HepG2 (cell line): ENCODE measurements around the gene RNASE12. TPM values are rescaled to one million over a fixed set of nuclear protein-coding genes. Genes with fewer than 3 reads are reported as not detected.

Experiments
- BCL3 ChIP-seq: sonication (generic); formaldehyde crosslinking; IDR thresholded peaks from 2 replicates; pipeline ENCODE4 v1.5.1; 2020; ENCODE audit warnings: mild to moderate bottlenecking, missing genetic modification reagents, moderate library complexity
- ELF1 ChIP-seq: sonication (generic); formaldehyde crosslinking; IDR thresholded peaks from 2 replicates; pipeline ENCODE4 v1.4.0; 2020; ENCODE audit warnings: missing genetic modification reagents
- EZH2 ChIP-seq: conservative IDR thresholded peaks from 2 replicates; pipeline ENCODE4 v1.6.1; 2012; ENCODE audit warnings: mild to moderate bottlenecking, low read depth, low read length, moderate library complexity
- GLMP ChIP-seq: sonication (generic); formaldehyde crosslinking; IDR thresholded peaks from 2 replicates; pipeline ENCODE4 v1.9.0; 2021; ENCODE audit warnings: missing genetic modification reagents, mild to moderate bottlenecking, borderline replicate concordance
- KMT2B ChIP-seq: IDR thresholded peaks from 2 replicates; pipeline ENCODE4 v1.6.1; 2016; ENCODE audit warnings: missing genetic modification reagents, missing compliant biosample characterization
- MTF1 ChIP-seq: sonication (generic); formaldehyde crosslinking; IDR thresholded peaks from 2 replicates; pipeline ENCODE4 v1.5.0; 2020; ENCODE audit warnings: missing genetic modification reagents
- RXRB ChIP-seq: IDR thresholded peaks from 2 replicates; pipeline ENCODE4 v1.6.1; 2016; ENCODE audit warnings: borderline replicate concordance, missing genetic modification reagents, missing compliant biosample characterization
- SNAPC2 ChIP-seq: sonication (generic); formaldehyde crosslinking; IDR thresholded peaks from 2 replicates; pipeline ENCODE4 v1.8.1; 2022; ENCODE audit warnings: mild to moderate bottlenecking, missing genetic modification reagents
- ZBTB10 ChIP-seq: sonication (generic); formaldehyde crosslinking; IDR thresholded peaks from 2 replicates; pipeline ENCODE4 v1.4.0; 2020; ENCODE audit warnings: missing genetic modification reagents, borderline replicate concordance
- ZHX2 ChIP-seq, 2 experiments: sonication (generic) in 1 of 2; formaldehyde crosslinking in 1 of 2; IDR thresholded peaks; 2 replicates each; pipeline versions ENCODE4 v1.6.1 to v1.9.0; 2014 to 2022; ENCODE audit warnings: antibody characterized with exemption in 1 of 2, borderline replicate concordance in 1 of 2, inconsistent platforms in 1 of 2, low read depth in 1 of 2, missing genetic modification reagents in 1 of 2
- ZNF224 ChIP-seq: sonication (generic); formaldehyde crosslinking; IDR thresholded peaks from 2 replicates; pipeline ENCODE4 v1.5.0; 2020; ENCODE audit warnings: mild to moderate bottlenecking, missing genetic modification reagents
- ZNF256 ChIP-seq: sonication (generic); formaldehyde crosslinking; conservative IDR thresholded peaks from 2 replicates; pipeline ENCODE4 v1.4.0; 2020; ENCODE audit warnings: missing genetic modification reagents
- ZNF354B ChIP-seq: sonication (generic); formaldehyde crosslinking; IDR thresholded peaks from 2 replicates; pipeline ENCODE4 v1.8.0; 2022; ENCODE audit warnings: mild to moderate bottlenecking, missing genetic modification reagents
- ZNF652 ChIP-seq: IDR thresholded peaks from 2 replicates; pipeline ENCODE4 v1.6.1; 2016; ENCODE audit warnings: low read depth, borderline replicate concordance
- ZNF891 ChIP-seq: sonication (generic); formaldehyde crosslinking; IDR thresholded peaks from 2 replicates; pipeline ENCODE4 v1.5.0; 2020; ENCODE audit warnings: mild to moderate bottlenecking, missing genetic modification reagents
- ZZZ3 ChIP-seq: sonication (generic); formaldehyde crosslinking; IDR thresholded peaks from 2 replicates; pipeline ENCODE4 v1.4.0; 2020; ENCODE audit warnings: missing genetic modification reagents, mild to moderate bottlenecking, borderline replicate concordance
- polyA plus RNA-seq, 8 experiments: library from polyadenylated mRNA; depleted of rRNA in 3 of 8; stranded (reverse) in 7 of 8; unstranded in 1 of 8; fragments of >200 nt; fragmentation: Illumina TruSeq in 4 of 8; extraction: Trizol in 4 of 8; gene quantifications; 2 replicates each; pipeline versions ENCODE4 v1.2.1 to v1.2.3, GENCODE V29; 2011 to 2016; ENCODE audit warnings: low read depth in 4 of 8, missing spikeins in 1 of 8, mixed read lengths in 1 of 8; ENCODE audit not compliant: insufficient read depth in 1 of 8
- total RNA-seq, 5 experiments: library from RNA; depleted of rRNA; stranded (reverse); fragments of >200 nt; fragmentation: Illumina TruSeq; extraction: Trizol; gene quantifications; 2 replicates each; pipeline ENCODE4 v1.2.3, GENCODE V29; 2016; ENCODE audit warnings: low read depth in 1 of 5

RNASE12 gene
- total and polyA plus RNA-seq, 2 of the 13 experiments (the other 11 are each of a cell fraction or from before 2014, with no cell fraction given), result not detected

- TF ChIP-seq ZBTB10 (CRISPR knock-in tag) (peak; percentile 86; the same call in 1 of the 2 replicates), ELF1 (CRISPR knock-in tag) (no peak; the same call in 1 of the 2 replicates), ZNF354B (CRISPR knock-in tag) (peak; percentile 78; the same call in 1 of the 2 replicates), KMT2B (CRISPR knock-in tag) (peak; percentile 53), GLMP (CRISPR knock-in tag) (no peak), ZNF256 (CRISPR knock-in tag) (0 out of 2 replicates have a peak, but pooled peaks have one; percentile 36), SNAPC2 (CRISPR knock-in tag) (peak; percentile 95), ZNF891 (peak; percentile 92), BCL3 (CRISPR knock-in tag) (peak; percentile 79; the same call in 1 of the 2 replicates), ZZZ3 (no peak), ZNF224 (peak; percentile 82; the same call in 1 of the 2 replicates), RXRB (CRISPR knock-in tag) (peak; percentile 79), ZNF652 (CRISPR knock-in tag) (no peak; the same call in 1 of the 2 replicates), EZH2 (no peak), MTF1 (CRISPR knock-in tag) (no peak; the same call in 1 of the 2 replicates), ZHX2 (IDR thresholded peaks at IDR 0.05; ENCODE audit: low read depth) (peak; percentile 5; the same call in 1 of the 2 replicates), ZHX2 (CRISPR knock-in tag; IDR thresholded peaks at IDR 0.05; ENCODE audit: borderline replicate concordance) (peak; percentile 62; the same call in 1 of the 2 replicates)
Measured at GRCh38 chr14:20613094-20614037, 22.2 kb upstream of the RNASE12 start (continued).
